VCaP (cell line): ENCODE results near the gene SNTG2.

ENCODE experiments used
- H3K27ac ChIP-seq: fragments of 450-650 bp; 2 replicates; pipeline ENCODE4 v1.5.1; 2017
- TF ChIP-seq, protein P1 (sequence below): fragments of 450-650 bp; conservative IDR thresholded peaks from 2 replicates; pipeline ENCODE4 v1.5.1; 2017; ENCODE audit warnings: mild to moderate bottlenecking, moderate library complexity

Gene SNTG2

DNA sequence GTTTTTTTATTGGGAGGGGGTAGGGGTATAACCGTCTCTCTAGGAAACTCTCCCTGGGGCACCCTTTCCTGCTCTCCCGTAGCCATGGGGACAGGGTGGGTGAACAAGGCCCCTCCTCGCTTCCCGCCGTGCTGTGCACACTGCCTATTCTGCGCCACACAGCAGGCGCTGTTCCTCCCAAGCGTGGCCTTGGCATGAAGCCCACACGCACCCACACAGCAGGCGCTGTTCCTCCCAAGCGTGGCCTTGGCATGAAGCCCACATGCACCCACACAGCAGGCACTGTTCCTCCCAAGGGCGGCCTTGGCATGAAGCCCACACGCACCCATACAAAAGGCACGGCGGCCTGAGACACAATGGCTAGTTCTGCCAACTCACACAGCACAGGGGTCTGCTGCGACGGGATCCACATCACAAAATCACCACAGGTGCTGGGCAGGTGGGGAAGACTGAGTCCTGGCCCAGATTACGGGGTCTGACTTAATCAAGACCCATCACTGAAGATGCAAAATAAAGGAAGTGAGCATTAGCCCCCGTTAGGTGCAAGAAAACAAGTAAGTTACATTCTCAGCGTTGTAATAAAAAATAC, 416.0 kb downstream of the SNTG2 start:
- TF ChIP-seq, protein P1, sequence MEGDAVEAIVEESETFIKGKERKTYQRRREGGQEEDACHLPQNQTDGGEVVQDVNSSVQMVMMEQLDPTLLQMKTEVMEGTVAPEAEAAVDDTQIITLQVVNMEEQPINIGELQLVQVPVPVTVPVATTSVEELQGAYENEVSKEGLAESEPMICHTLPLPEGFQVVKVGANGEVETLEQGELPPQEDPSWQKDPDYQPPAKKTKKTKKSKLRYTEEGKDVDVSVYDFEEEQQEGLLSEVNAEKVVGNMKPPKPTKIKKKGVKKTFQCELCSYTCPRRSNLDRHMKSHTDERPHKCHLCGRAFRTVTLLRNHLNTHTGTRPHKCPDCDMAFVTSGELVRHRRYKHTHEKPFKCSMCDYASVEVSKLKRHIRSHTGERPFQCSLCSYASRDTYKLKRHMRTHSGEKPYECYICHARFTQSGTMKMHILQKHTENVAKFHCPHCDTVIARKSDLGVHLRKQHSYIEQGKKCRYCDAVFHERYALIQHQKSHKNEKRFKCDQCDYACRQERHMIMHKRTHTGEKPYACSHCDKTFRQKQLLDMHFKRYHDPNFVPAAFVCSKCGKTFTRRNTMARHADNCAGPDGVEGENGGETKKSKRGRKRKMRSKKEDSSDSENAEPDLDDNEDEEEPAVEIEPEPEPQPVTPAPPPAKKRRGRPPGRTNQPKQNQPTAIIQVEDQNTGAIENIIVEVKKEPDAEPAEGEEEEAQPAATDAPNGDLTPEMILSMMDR, result no peak
- no peak overlapping the region; the same call in 1 of the 2 replicates for H3K27ac ChIP-seq

DNA sequence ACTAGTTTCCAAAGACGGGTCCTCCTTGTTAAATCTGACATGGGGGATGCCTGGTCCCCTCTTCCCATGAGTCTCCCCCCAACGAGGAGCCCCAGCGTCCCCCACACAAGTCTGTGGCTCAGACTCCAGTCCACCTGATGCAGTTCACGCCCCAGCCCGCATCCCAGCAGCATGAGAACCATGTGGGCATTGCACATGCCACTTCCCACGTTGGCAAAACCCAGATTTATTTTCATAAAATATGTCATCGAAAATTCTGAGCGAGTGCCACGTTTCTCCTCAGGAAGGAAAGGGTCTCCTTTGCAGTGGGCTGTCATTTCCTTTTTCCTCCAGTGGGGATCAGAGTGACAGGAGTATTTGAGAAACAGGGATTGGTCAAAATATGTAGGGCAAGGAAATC, 417.0 kb downstream of the SNTG2 start:
- TF ChIP-seq, protein P1, result no peak
- no peak overlapping the region for H3K27ac ChIP-seq

DNA sequence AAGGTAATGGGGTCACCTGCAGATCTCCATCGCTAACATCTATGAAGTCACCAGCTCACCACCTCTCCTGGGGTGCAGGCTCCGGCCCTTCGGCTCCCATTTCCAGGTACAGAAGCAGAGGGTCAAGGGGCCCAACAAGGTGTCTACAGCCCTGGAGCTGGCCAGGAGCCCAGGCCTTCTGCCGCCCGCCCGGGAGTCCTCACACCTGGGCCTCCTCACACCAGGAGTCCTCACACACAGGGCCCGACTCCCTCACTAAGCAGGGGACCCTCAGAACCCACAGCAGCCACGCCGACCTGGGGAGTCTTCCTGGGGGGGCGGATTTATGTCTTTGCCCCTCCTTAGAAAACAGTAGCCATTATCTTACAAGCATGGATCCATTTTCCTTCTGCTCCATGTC, 419.3 kb downstream of the SNTG2 start:
- TF ChIP-seq, protein P1, result no peak
- no peak overlapping the region for H3K27ac ChIP-seq

DNA sequence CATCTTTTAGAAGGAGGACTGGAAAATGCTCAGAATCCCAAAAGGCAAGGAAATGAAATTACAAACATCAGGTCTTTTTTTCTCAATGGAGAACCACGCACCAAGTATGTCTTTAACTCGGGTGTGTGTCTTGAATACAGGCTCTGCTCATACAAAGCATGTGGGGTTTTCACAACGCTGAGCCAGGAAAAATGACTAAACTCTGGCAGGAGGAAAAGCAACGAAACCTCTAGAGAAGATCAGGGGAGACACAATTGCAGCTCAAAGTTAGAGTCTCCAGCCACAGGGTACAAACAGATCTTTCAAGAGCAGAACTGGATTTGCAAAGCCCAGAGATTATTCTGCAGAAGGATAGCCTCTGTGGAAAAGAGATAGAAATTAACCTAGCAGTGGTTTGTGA, 419.8 kb downstream of the SNTG2 start:
- TF ChIP-seq, protein P1, result no peak

DNA sequence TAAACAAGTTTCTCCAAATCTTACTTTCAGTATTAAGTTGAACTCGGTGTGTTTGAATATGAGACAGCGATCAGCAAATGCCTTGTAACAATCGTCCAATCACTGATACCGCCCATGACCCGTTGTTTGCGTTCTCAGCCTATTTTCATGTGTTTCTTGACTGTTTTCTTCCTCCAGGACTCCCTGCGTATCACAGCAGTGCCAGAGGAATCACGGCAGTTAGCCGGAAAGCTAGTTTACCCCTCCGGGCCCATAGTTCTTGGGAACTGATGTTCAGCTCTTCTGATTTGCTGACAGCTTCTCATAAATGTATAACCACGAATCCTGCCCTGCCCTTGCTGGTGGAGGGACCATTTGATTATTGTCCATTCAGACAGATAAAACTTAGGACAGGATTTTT, 420.4 kb downstream of the SNTG2 start:
- TF ChIP-seq, protein P1, result no peak
- no peak overlapping the region for H3K27ac ChIP-seq

More for the DNA sequence above, 419.8 kb downstream of the SNTG2 start:
- no peak overlapping the region for H3K27ac ChIP-seq

DNA sequence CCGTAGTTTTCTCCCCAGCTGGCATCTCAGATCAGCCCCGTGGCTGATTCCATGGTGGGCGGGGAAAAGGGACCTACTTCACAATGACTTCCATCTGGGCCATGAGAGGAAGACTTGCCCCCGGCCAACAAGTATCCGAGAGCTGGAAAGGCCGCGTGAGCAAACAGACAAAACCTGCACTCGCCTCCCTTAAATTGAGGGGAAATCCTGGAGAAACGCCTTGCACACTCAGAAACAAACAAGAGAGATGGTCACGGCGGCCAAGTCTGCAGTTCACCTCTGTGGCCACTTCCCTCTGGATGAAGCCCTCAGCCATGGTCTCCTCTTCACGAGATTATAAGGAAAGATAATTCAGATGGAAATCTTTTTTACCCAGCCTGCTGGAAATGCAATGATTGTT, 423.2 kb downstream of the SNTG2 start:
- no peak overlapping the region for H3K27ac ChIP-seq
- TF ChIP-seq, protein P1, result no peak

DNA sequence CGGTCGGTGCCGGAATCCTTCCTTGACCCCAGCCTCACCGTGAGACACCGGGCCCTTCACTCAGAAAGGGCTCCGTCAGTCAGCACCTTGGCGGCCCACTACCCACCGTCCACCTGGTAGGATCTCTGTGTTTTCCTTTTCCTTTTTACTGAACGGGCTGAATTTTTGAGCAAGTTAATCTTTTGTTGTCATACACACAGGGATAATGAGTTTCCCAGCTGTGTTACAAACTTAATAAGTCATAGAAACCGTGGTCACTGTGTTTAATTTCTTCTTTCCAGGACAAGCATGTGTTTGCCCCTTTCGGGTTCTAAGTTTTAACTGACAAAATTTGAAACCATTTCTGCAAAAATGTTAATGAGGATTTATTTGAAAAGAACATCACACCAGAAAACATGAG, 423.6 kb downstream of the SNTG2 start:
- TF ChIP-seq, protein P1, result no peak

More for the DNA sequence above, 423.6 kb downstream of the SNTG2 start:
- H3K27ac ChIP-seq, result no peak overlapping the region
